Activated T-helper 1 cell treated with anti-CD3 and anti-CD28 coated beads, Interleukin-12 subunit alpha, Interleukin-12 subunit beta, Interleukin-2, Interleukin-4 antibody, amounts not matched to agents 30 ng/mL and 10 ng/mL and 1 ng/mL, durations not matched to agents 14 hours and 24 hours and 36 hours (primary cell): Measurements from ENCODE around the gene ACTN4. TPM values are rescaled to one million over a fixed set of nuclear protein-coding genes. Genes with fewer than 3 reads are reported as not detected.
A peak's percentile ranks its signal among the peaks of the same experiment; 100 is the strongest.
"Not testable (repeated sequence)": the region's sequence is repeated elsewhere in the genome, so short reads cannot be mapped to it uniquely, and the experiment has no call there.

Source experiments
- DNase-seq: peaks from one replicate; pipeline ENCODE4 v3.0.0; 2021; ENCODE audit warnings: low spot score
- H3K27ac Mint-ChIP-seq: one replicate; pipeline ENCODE4 v1.8.0; 2021; ENCODE audit warnings: mild to moderate bottlenecking, mixed read lengths
- H3K27me3 Mint-ChIP-seq: one replicate; pipeline ENCODE4 v1.8.0; 2022; ENCODE audit warnings: mild to moderate bottlenecking, moderate library complexity, mixed read lengths; ENCODE audit not compliant: insufficient read depth
- H3K36me3 Mint-ChIP-seq: one replicate; pipeline ENCODE4 v1.8.0; 2021; ENCODE audit warnings: low read depth, mixed read lengths
- H3K4me1 Mint-ChIP-seq: one replicate; pipeline ENCODE4 v1.8.0; 2021; ENCODE audit warnings: low read depth, mixed read lengths
- H3K4me3 Mint-ChIP-seq: one replicate; pipeline ENCODE4 v1.8.0; 2021; ENCODE audit warnings: mild to moderate bottlenecking, moderate library complexity, mixed read lengths
- H3K9me3 Mint-ChIP-seq: one replicate; pipeline ENCODE4 v1.8.0; 2021; ENCODE audit warnings: mixed read lengths
- intact Hi-C: fragments of 100-400 bp; cut with micrococcal nuclease; formaldehyde crosslinking; loops from one replicate; pipeline ENCODE4 v1.15.1; 2024
- total RNA-seq: library from RNA; stranded (reverse); gene quantifications from 2 replicates; pipeline ENCODE4 v1.2.3, GENCODE V29; 2022

The ACTN4 gene
- total RNA-seq, 1 donor from 2014 or later, result 287 TPM

- H3K9me3 Mint-ChIP-seq, result no peaks in the 10 kb centered on the region
- H3K4me1 Mint-ChIP-seq, result peaks cover 6% of the 10 kb centered on the region
- peak overlapping the region; percentile 40 for H3K27ac Mint-ChIP-seq
- H3K27me3 Mint-ChIP-seq, result peaks cover 2% of the 10 kb centered on the region
- intact Hi-C loops, result loop anchor here (2.0 kb wide), 2 partner anchors 61 to 79 kb away; partner anchors contain the start of genes ECH1 and HNRNPL
- H3K4me3 Mint-ChIP-seq, result peak overlapping the region; percentile 49
- DNase-seq, result peak; percentile 87
- no peaks in the 10 kb centered on the region for H3K36me3 Mint-ChIP-seq
Observed at GRCh38 chr19:38769635-38770211, 122.3 kb downstream of the ACTN4 start.

- DNase-seq, H3K4me3 Mint-ChIP-seq, H3K27me3 Mint-ChIP-seq, H3K4me1 Mint-ChIP-seq, H3K9me3 Mint-ChIP-seq, H3K36me3 Mint-ChIP-seq, H3K27ac Mint-ChIP-seq, intact Hi-C loops: not testable (repeated sequence)
Observed at GRCh38 chr19:38770228-38770948, 122.9 kb downstream of the ACTN4 start.

GRCh38 chr19:38770949-38771275, 123.5 kb downstream of the ACTN4 start:
- H3K27ac Mint-ChIP-seq, H3K4me3 Mint-ChIP-seq, H3K36me3 Mint-ChIP-seq, DNase-seq, H3K27me3 Mint-ChIP-seq, H3K4me1 Mint-ChIP-seq, intact Hi-C loops, H3K9me3 Mint-ChIP-seq: not testable (repeated sequence)

- H3K4me3 Mint-ChIP-seq, intact Hi-C loops, H3K9me3 Mint-ChIP-seq, H3K27ac Mint-ChIP-seq, H3K4me1 Mint-ChIP-seq, DNase-seq, H3K36me3 Mint-ChIP-seq, H3K27me3 Mint-ChIP-seq: not testable (repeated sequence)
Observed at GRCh38 chr19:38771569-38771968, 124.1 kb downstream of the ACTN4 start.

- Mint-ChIP-seq H3K36me3 (no peaks in the 10 kb centered on the region), H3K9me3 (no peaks in the 10 kb centered on the region), H3K4me1 (peaks cover 6% of the 10 kb centered on the region), H3K27ac (no peak within 1 kb of the TSS), H3K4me3 (no peak within 1 kb of the TSS), H3K27me3 (peaks cover 2% of the 10 kb centered on the region)
- intact Hi-C loops, result no loop called here
- no peak for DNase-seq
Observed at GRCh38 chr19:38773469-38774177, 126.2 kb downstream of the ACTN4 start, which contains the start of gene LGALS7. LGALS7 (minus strand) TSS chr19:38773517; CDS start chr19:38773492, 25 bp downstream.

- H3K4me1 Mint-ChIP-seq, result peaks cover 3% of the 10 kb centered on the region
- intact Hi-C loops, result no loop called here
- peaks cover 4% of the 10 kb centered on the region for H3K27me3 Mint-ChIP-seq
- no peaks in the 10 kb centered on the region for H3K36me3 Mint-ChIP-seq
- DNase-seq, result no peak
- no peak overlapping the region for H3K27ac Mint-ChIP-seq
- H3K4me3 Mint-ChIP-seq, result no peak overlapping the region
- no peaks in the 10 kb centered on the region for H3K9me3 Mint-ChIP-seq
Observed at GRCh38 chr19:38774181-38774950, 126.9 kb downstream of the ACTN4 start.

GRCh38 chr19:38778733-38779132, 131.3 kb downstream of the ACTN4 start:
- no peak overlapping the region for H3K27ac Mint-ChIP-seq
- H3K4me1 Mint-ChIP-seq, result no peaks in the 10 kb centered on the region
- H3K9me3 Mint-ChIP-seq, result no peaks in the 10 kb centered on the region
- DNase-seq, result no peak
- intact Hi-C loops, result no loop called here
- H3K27me3 Mint-ChIP-seq, result peaks cover 15% of the 10 kb centered on the region
- no peak overlapping the region for H3K4me3 Mint-ChIP-seq
- H3K36me3 Mint-ChIP-seq, result no peaks in the 10 kb centered on the region

- H3K27ac Mint-ChIP-seq, result no peak overlapping the region
- peaks cover 15% of the 10 kb centered on the region for H3K27me3 Mint-ChIP-seq
- H3K9me3 Mint-ChIP-seq, result no peaks in the 10 kb centered on the region
- no peak for DNase-seq
- intact Hi-C loops, result no loop called here
- H3K36me3 Mint-ChIP-seq, result no peaks in the 10 kb centered on the region
- no peaks in the 10 kb centered on the region for H3K4me1 Mint-ChIP-seq
- no peak overlapping the region for H3K4me3 Mint-ChIP-seq
Observed at GRCh38 chr19:38780443-38780842, 133.0 kb downstream of the ACTN4 start.

GRCh38 chr19:38781058-38781457, 133.6 kb downstream of the ACTN4 start:
- Mint-ChIP-seq H3K27ac (no peak overlapping the region), H3K36me3 (no peaks in the 10 kb centered on the region), H3K4me1 (no peaks in the 10 kb centered on the region), H3K4me3 (no peak overlapping the region), H3K9me3 (no peaks in the 10 kb centered on the region), H3K27me3 (peaks cover 15% of the 10 kb centered on the region)
- no peak for DNase-seq
- intact Hi-C loops, result no loop called here

Other genes starting within 250 kb of the ACTN4 start
- gene FAM98C, start 244.6 kb upstream of the ACTN4 start, total RNA-seq, result 26.6 and 27.5 TPM in 2 replicates
- 1.5 and 1.8 TPM in 2 replicates for gene RASGRP4, start 221.4 kb upstream of the ACTN4 start, total RNA-seq
- 2.6 and 3.8 TPM in 2 replicates for gene RYR1, start 214.0 kb upstream of the ACTN4 start, total RNA-seq
- 159 and 182 TPM in 2 replicates for gene MAP4K1, start 29.7 kb upstream of the ACTN4 start, total RNA-seq
- gene EIF3K, start 28.5 kb upstream of the ACTN4 start, total RNA-seq, result 309 and 326 TPM in 2 replicates
- gene CAPN12, start 96.8 kb downstream of the ACTN4 start, total RNA-seq, result 1.1 and 2.5 TPM in 2 replicates
- gene LGALS7, start 125.9 kb downstream of the ACTN4 start, total RNA-seq, result not detected in 2 replicates
- gene LGALS7B, start 141.6 kb downstream of the ACTN4 start, total RNA-seq, result not detected in 2 replicates
- gene LGALS4, start 165.3 kb downstream of the ACTN4 start, total RNA-seq, result 1.1 and 1.3 TPM in 2 replicates
- gene ECH1, start 184.1 kb downstream of the ACTN4 start, total RNA-seq, result 125 and 132 TPM in 2 replicates
- 632 and 659 TPM in 2 replicates for gene HNRNPL, start 202.3 kb downstream of the ACTN4 start, total RNA-seq
- 70.7 and 73.1 TPM in 2 replicates for gene RINL, start 230.6 kb downstream of the ACTN4 start, total RNA-seq